K562 (cell line): ENCODE data around the gene RAP1GAP2. TPM values are rescaled to one million over a fixed set of nuclear protein-coding genes. Genes with fewer than 3 reads are reported as not detected.

ENCODE experiments used
- ATAC-seq: fragments of 200-7000 bp; cut with Tn5 transposase; 3 replicates; pipeline ENCODE4 v1.9.1; 2020; ENCODE audit warnings: moderate library complexity
- BruUV-seq: library from RNA; stranded (reverse); fragments of 400-500 nt; replicated peaks from 2 replicates; lab custom pipeline; 2021; lab: Mats Ljungman, UMichigan
- CTCF ChIA-PET: fragments of 300-600 bp; formaldehyde crosslinking; extraction: SDS; loops from one replicate; lab custom pipeline; 2021; ENCODE audit warnings: low intra/inter-chr PET ratio; lab: Yijun Ruan, JAX
- POLR2A ChIA-PET: fragments of 300-600, 350-650 bp; sonication (Branson Sonifier 250); formaldehyde crosslinking; extraction: SDS; loops from one replicate; lab custom pipeline; 2021; ENCODE audit warnings: antibody characterized with exemption, inconsistent platforms; lab: Yijun Ruan, JAX
- DNase-seq, 4 experiments: peaks; one replicate each; pipeline versions ENCODE4 v3.0.0 to v3.0.0-alpha.2; 2011 to 2018; ENCODE audit warnings: low spot score in 3 of 4, mixed read lengths in 3 of 4; ENCODE audit errors: extremely low read depth in 1 of 4
- FAIRE-seq: peaks from 2 replicates; lab custom pipeline; 2011; peaks lifted over from hg19 to GRCh38; lab: Jason Lieb, UNC
- H2AFZ ChIP-seq: 2 replicates; pipeline ENCODE4 v1.6.0; 2011; ENCODE audit warnings: low read depth, low read length, control low read depth, inconsistent platforms
- H3K27ac ChIP-seq: fragments of 200-600 bp; 3 replicates; pipeline ENCODE4 v1.8.0; 2011; ENCODE audit warnings: low read depth, mild to moderate bottlenecking, control low read depth, inconsistent platforms, low read length, moderate library complexity, mixed read lengths; ENCODE audit errors: extremely low read depth
- H3K27me3 ChIP-seq, 2 experiments: fragments of 300-600 bp in 1 of 2; 2 replicates in 1 of 2; 3 replicates in 1 of 2; pipeline versions ENCODE4 v1.6.0 to v1.8.0; 2011; ENCODE audit warnings: inconsistent platforms in 2 of 2, low read length in 2 of 2, mild to moderate bottlenecking in 1 of 2, mixed read lengths in 1 of 2, moderate library complexity in 1 of 2; ENCODE audit not compliant: control insufficient read depth in 2 of 2, insufficient read depth in 2 of 2
- H3K36me3 ChIP-seq: fragments of 300-600 bp; 3 replicates; pipeline ENCODE4 v1.8.0; 2011; ENCODE audit warnings: mild to moderate bottlenecking, low read length, inconsistent platforms; ENCODE audit not compliant: control insufficient read depth, insufficient read depth
- H3K4me1 ChIP-seq, 2 experiments: fragments of 200-600 bp in 1 of 2; replicated peaks in 1 of 2; 2 replicates in 1 of 2; 3 replicates in 1 of 2; pipeline versions ENCODE4 v1.5.1 to v1.8.0; 2011; ENCODE audit warnings: inconsistent platforms in 2 of 2, low read length in 2 of 2, mild to moderate bottlenecking in 1 of 2, mixed read lengths in 1 of 2, moderate library complexity in 1 of 2; ENCODE audit not compliant: control insufficient read depth in 2 of 2, insufficient read depth in 2 of 2
- H3K4me2 ChIP-seq: 2 replicates; pipeline ENCODE4 v1.6.1; 2011; ENCODE audit warnings: low read length, control low read depth, inconsistent platforms, mixed read lengths; ENCODE audit not compliant: insufficient read depth
- H3K4me3 ChIP-seq: fragments of 200-600 bp; sonication (generic), shearing (Covaris generic); 2 replicates; pipeline ENCODE4 v1.5.1; 2016; ENCODE audit warnings: control low read depth, inconsistent platforms
- H3K79me2 ChIP-seq: fragments of 200-600 bp; 3 replicates; pipeline ENCODE4 v1.8.0; 2011; ENCODE audit warnings: low read length, inconsistent platforms; ENCODE audit not compliant: control insufficient read depth, insufficient read depth
- H3K9ac ChIP-seq, 2 experiments: 2 replicates each; pipeline versions ENCODE4 v1.6.0 to v1.6.1; 2011; ENCODE audit warnings: low read depth in 2 of 2, low read length in 2 of 2, control low read depth in 1 of 2, inconsistent platforms in 1 of 2, mild to moderate bottlenecking in 1 of 2, mixed read lengths in 1 of 2; ENCODE audit not compliant: insufficient read depth in 1 of 2
- H3K9me1 ChIP-seq: one replicate; pipeline ENCODE4 v1.6.0; 2011; ENCODE audit warnings: inconsistent platforms, mild to moderate bottlenecking, low read length, moderate library complexity; ENCODE audit not compliant: control insufficient read depth, insufficient read depth
- H3K9me3 ChIP-seq: replicated peaks from 2 replicates; pipeline ENCODE4 v1.5.1; 2011; ENCODE audit warnings: low read depth, low read length, inconsistent platforms; ENCODE audit not compliant: control insufficient read depth, insufficient read depth
- H4K20me1 ChIP-seq: replicated peaks from 2 replicates; pipeline ENCODE4 v1.6.1; 2011; ENCODE audit warnings: low read length, inconsistent platforms, mixed read lengths; ENCODE audit not compliant: control insufficient read depth, insufficient read depth
- CREBBP ChIP-seq: IDR thresholded peaks from one replicate; pipeline ENCODE4 v1.6.1; 2012; ENCODE audit warnings: low read depth, mild to moderate bottlenecking, control low read depth, inconsistent platforms, low read length
- EHMT2 ChIP-seq: fragments of 450-650 bp; IDR thresholded peaks from 2 replicates; pipeline ENCODE4 v1.6.1; 2018; ENCODE audit warnings: antibody characterized with exemption
- HCFC1 ChIP-seq: IDR thresholded peaks from 2 replicates; pipeline ENCODE4 v1.6.1; 2012; ENCODE audit warnings: low read depth, low read length, improper control_type of control experiment
- NFRKB ChIP-seq: fragments of 450-650 bp; IDR thresholded peaks from 2 replicates; pipeline ENCODE4 v1.6.1; 2016; ENCODE audit warnings: low read depth
- NR2C2 ChIP-seq, 2 experiments: fragments of 200-800 bp in 1 of 2; sonication (Bioruptor generic) in 1 of 2; sonication (generic) in 1 of 2; formaldehyde crosslinking in 1 of 2; IDR thresholded peaks; 2 replicates each; pipeline versions ENCODE4 v1.6.1 to v1.8.0; 2016 to 2022; ENCODE audit warnings: mild to moderate bottlenecking in 1 of 2, missing compliant biosample characterization in 1 of 2, missing genetic modification characterization in 1 of 2, missing genetic modification reagents in 1 of 2
- PHF8 ChIP-seq: fragments of 200-600 bp; sonication (generic); IDR thresholded peaks from 2 replicates; pipeline ENCODE4 v1.6.1; 2012; ENCODE audit warnings: mixed run types, mild to moderate bottlenecking, inconsistent platforms, low read length, moderate library complexity, borderline replicate concordance
- POLR2AphosphoS2 ChIP-seq: IDR thresholded peaks from 2 replicates; pipeline ENCODE4 v1.6.1; 2012; ENCODE audit warnings: low read length, improper control_type of control experiment
- POLR3A ChIP-seq: IDR thresholded peaks from 2 replicates; pipeline ENCODE4 v1.6.1; 2011; ENCODE audit warnings: borderline replicate concordance, mild to moderate bottlenecking, moderate library complexity; ENCODE audit not compliant: insufficient read length, insufficient read depth; ENCODE audit errors: extremely low read depth
- SMARCA5 ChIP-seq: fragments of 450-650 bp; IDR thresholded peaks from 2 replicates; pipeline ENCODE4 v1.6.1; 2016
- STAT5A ChIP-seq: IDR thresholded peaks from 2 replicates; pipeline ENCODE4 v1.6.1; 2012; ENCODE audit warnings: low read length, inconsistent platforms, borderline replicate concordance
- U2AF2 ChIP-seq: fragments of 200-400 bp; formaldehyde crosslinking; optimal IDR thresholded peaks from 2 replicates; pipeline ENCODE3; 2017; ENCODE audit warnings: low read depth, mild to moderate bottlenecking, low read length
- ZKSCAN8 ChIP-seq: fragments of 200-800 bp; sonication (Bioruptor generic); IDR thresholded peaks from 2 replicates; pipeline ENCODE4 v1.6.1; 2016; ENCODE audit warnings: missing genetic modification characterization, missing compliant biosample characterization
- ZNF146 ChIP-seq: IDR thresholded peaks from one replicate; pipeline ENCODE4 v1.6.1; 2018; ENCODE audit warnings: missing compliant biosample characterization; ENCODE audit not compliant: unreplicated experiment
- ZZZ3 ChIP-seq: fragments of 450-650 bp; IDR thresholded peaks from 2 replicates; pipeline ENCODE4 v1.6.1; 2016; ENCODE audit warnings: antibody characterized with exemption, mild to moderate bottlenecking, moderate library complexity
- WGBS: fragments of 100-300 bp; shearing (Covaris generic); methylation state at CpG from one replicate; pipeline ENCODE4 v1.1.6; 2016; ENCODE audit warnings: low coverage, mixed read lengths; ENCODE audit not compliant: insufficient coverage; ENCODE audit errors: missing lambda C conversion rate; 5-methylcytosine and 5-hydroxymethylcytosine counted together
- in situ Hi-C: fragments of 300-500 bp; cut with MboI; formaldehyde crosslinking; loops from 4 replicates; pipeline ENCODE4 v1.15.0; 2018; ENCODE audit warnings: inconsistent platforms, mixed read lengths
- intact Hi-C: fragments of 100-400 bp; cut with micrococcal nuclease; formaldehyde crosslinking; loops from 2 replicates; pipeline ENCODE4 v1.14.2; 2022
- polyA plus RNA-seq, 8 experiments: library from polyadenylated mRNA; depleted of rRNA in 4 of 8; stranded (reverse) in 5 of 8; unstranded in 3 of 8; fragments of >200 nt; fragmentation: Nextera tagmentation in 2 of 8; fragmentation: Illumina TruSeq in 1 of 8; extraction: Ambion mirVana in 2 of 8; extraction: Trizol in 1 of 8; gene quantifications; 2 replicates each; pipeline versions ENCODE4 v1.2.1 to v1.2.3, GENCODE V29; 2011 to 2014; ENCODE audit warnings: inconsistent platforms in 1 of 8, missing spikeins in 1 of 8
- total RNA-seq, 7 experiments: library from RNA; depleted of rRNA in 6 of 7; stranded (reverse); fragments of >200 nt in 6 of 7; fragmentation: Illumina TruSeq in 2 of 7; extraction: Trizol in 2 of 7; gene quantifications; 2 replicates each; pipeline versions ENCODE4 v1.2.1 to v1.2.3, GENCODE V29; 2011 to 2021; ENCODE audit warnings: low replicate concordance in 1 of 7
- TF ChIP-seq, protein P1 (sequence below): fragments of 450-650 bp; IDR thresholded peaks from 2 replicates; pipeline ENCODE4 v1.6.1; 2016; ENCODE audit warnings: low read depth, mild to moderate bottlenecking, moderate library complexity

RAP1GAP2 gene
- total and polyA plus RNA-seq, 9 of the 15 experiments (the other 6 are each of a cell fraction or from before 2014, with no cell fraction given), result 0.01 to 1.3 (median 0.42) TPM; not detected in 1

DNA sequence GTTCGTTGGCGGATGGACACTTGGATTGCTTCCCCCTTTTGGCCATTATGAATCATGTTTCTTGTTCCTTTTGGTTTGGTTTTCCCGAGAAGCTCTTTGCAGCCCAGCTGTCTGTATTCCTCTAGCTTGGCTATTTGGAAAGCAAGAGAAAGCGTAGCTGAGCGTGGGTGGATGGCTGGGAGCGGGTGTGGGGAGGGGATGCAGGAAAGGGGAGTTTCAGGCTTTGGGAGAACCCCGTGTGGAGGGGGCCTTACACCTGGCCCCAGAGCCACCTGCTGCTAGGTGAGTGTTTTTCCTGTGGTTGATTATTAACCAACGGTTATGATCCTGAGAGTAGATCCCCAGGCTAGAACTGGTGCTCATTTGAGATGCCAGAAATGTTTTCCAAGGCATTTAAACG, 103.7 kb downstream of the RAP1GAP2 start:
- Histone ChIP-seq H3K4me3 (no peak overlapping the region), H4K20me1 (no peaks in the 10 kb centered on the region; the same call in 1 of the 2 replicates), H3K9me3 (no peaks in the 10 kb centered on the region), H2AFZ (no peak overlapping the region), H3K9ac (no peak overlapping the region), H3K79me2 (no peaks in the 10 kb centered on the region), H3K4me1 (no peaks in the 10 kb centered on the region), H3K27me3 (peaks cover 0 to 32% of the 10 kb centered on the region in 2 experiments; a peak in 3 of 5 replicates), H3K27ac (no peak overlapping the region), H3K9me1 (no peaks in the 10 kb centered on the region), H3K36me3 (no peaks in the 10 kb centered on the region), H3K4me2 (no peak overlapping the region)
- CTCF ChIA-PET, result no interaction called here
- BruUV-seq, result no TSS peak
- FAIRE-seq (no peak), DNase-seq (no peak), ATAC-seq (no peak)
- intact Hi-C loops, result no loop called here
- in situ Hi-C loops, result no loop called here
- WGBS, result 0% methylated on average over 9 of the region's 9 CpGs
- TF ChIP-seq ZKSCAN8 (CRISPR knock-in tag) (no peak), U2AF2 (no peak), STAT5A (no peak), POLR2AphosphoS2 (no peak), POLR3A (no peak), NFRKB (no peak), SMARCA5 (no peak), ZZZ3 (no peak), ZNF146 (CRISPR knock-in tag) (no peak), HCFC1 (no peak), EHMT2 (no peak), NR2C2 (CRISPR knock-in tag; IDR thresholded peaks at IDR 0.05) (no peak), NR2C2 (tag; IDR thresholded peaks at IDR 0.05) (no peak), PHF8 (no peak), CREBBP (no peak)
- TF ChIP-seq, protein P1, sequence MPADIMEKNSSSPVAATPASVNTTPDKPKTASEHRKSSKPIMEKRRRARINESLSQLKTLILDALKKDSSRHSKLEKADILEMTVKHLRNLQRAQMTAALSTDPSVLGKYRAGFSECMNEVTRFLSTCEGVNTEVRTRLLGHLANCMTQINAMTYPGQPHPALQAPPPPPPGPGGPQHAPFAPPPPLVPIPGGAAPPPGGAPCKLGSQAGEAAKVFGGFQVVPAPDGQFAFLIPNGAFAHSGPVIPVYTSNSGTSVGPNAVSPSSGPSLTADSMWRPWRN, result no peak
- POLR2A ChIA-PET, result no interaction called here
